PFSK-1 (cell line): ENCODE data around the gene PPP4C.

Source experiments
- FOXP2 ChIP-seq: optimal IDR thresholded peaks from 2 replicates; pipeline ENCODE3; 2011; ENCODE audit warnings: borderline replicate concordance, control low read depth, inconsistent platforms; ENCODE audit not compliant: insufficient read depth; ENCODE audit errors: extremely low read length, extremely low read depth
- POLR2AphosphoS5 ChIP-seq: IDR thresholded peaks from 2 replicates; pipeline ENCODE4 v1.6.1; 2012; ENCODE audit warnings: low read depth, mild to moderate bottlenecking, control low read depth, low read length, moderate library complexity
- SIN3A ChIP-seq: IDR thresholded peaks from 2 replicates; pipeline ENCODE4 v1.6.1; 2012; ENCODE audit warnings: mild to moderate bottlenecking, low read length, moderate library complexity, borderline replicate concordance; ENCODE audit not compliant: insufficient read depth
- TAF1 ChIP-seq: IDR thresholded peaks from 2 replicates; pipeline ENCODE4 v1.6.1; 2012; ENCODE audit warnings: low read length, control low read depth, borderline replicate concordance; ENCODE audit not compliant: insufficient read depth
- TF ChIP-seq, protein P1 (sequence below), 2 experiments: IDR thresholded peaks; 2 replicates each; pipeline versions ENCODE4 v1.6.1 to v1.8.0; 2011 to 2012; ENCODE audit warnings: low read depth in 2 of 2, low read length in 2 of 2, control low read depth in 1 of 2, inconsistent platforms in 1 of 2, mild to moderate bottlenecking in 1 of 2, moderate library complexity in 1 of 2; ENCODE audit not compliant: insufficient read depth in 1 of 2

DNA sequence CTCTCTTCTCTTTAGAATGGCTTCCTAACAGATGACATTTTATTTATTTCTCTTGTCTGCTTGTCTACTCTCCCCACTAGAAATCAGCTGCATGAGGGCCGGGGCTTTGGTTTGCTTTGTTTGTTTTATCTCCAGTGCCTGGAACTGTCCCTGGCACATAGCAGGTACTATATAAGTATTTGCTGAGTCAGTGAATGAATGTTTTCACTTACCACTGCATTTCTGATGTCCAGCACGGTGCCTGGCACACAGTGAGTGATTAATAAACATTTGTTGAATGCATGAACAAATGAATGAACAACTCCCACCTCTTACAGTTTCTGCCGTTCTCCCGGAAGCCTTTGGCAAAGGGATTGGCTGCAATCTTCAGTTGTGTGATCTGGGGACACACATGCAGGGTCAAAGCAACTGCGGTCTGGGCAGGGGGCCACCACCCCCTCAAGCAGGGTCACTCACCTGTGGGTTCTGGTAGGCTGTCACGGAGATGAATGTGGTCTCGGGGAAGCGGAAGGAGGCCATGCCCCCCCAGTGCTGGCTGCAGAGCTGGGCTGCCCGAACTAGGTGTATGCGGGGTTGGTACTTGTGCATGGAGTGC lies 12.5 kb downstream of the PPP4C start:
- TF ChIP-seq POLR2AphosphoS5 (no peak), TAF1 (no peak), FOXP2 (no peak), SIN3A (no peak)
- TF ChIP-seq, protein P1, sequence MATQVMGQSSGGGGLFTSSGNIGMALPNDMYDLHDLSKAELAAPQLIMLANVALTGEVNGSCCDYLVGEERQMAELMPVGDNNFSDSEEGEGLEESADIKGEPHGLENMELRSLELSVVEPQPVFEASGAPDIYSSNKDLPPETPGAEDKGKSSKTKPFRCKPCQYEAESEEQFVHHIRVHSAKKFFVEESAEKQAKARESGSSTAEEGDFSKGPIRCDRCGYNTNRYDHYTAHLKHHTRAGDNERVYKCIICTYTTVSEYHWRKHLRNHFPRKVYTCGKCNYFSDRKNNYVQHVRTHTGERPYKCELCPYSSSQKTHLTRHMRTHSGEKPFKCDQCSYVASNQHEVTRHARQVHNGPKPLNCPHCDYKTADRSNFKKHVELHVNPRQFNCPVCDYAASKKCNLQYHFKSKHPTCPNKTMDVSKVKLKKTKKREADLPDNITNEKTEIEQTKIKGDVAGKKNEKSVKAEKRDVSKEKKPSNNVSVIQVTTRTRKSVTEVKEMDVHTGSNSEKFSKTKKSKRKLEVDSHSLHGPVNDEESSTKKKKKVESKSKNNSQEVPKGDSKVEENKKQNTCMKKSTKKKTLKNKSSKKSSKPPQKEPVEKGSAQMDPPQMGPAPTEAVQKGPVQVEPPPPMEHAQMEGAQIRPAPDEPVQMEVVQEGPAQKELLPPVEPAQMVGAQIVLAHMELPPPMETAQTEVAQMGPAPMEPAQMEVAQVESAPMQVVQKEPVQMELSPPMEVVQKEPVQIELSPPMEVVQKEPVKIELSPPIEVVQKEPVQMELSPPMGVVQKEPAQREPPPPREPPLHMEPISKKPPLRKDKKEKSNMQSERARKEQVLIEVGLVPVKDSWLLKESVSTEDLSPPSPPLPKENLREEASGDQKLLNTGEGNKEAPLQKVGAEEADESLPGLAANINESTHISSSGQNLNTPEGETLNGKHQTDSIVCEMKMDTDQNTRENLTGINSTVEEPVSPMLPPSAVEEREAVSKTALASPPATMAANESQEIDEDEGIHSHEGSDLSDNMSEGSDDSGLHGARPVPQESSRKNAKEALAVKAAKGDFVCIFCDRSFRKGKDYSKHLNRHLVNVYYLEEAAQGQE (IDR thresholded peaks at IDR 0.05; ENCODE audit: insufficient read depth in 1 of 2, low read depth in 2 of 2, low read length in 2 of 2) = no peak
